Glomerular visceral epithelial cell (primary cell): ENCODE measurements around the gene THEMIS2.

Experiments
- DNase-seq: peaks from one replicate; pipeline ENCODE4 v3.0.0-alpha.2; 2016; ENCODE audit errors: extremely low spot score

Gene THEMIS2

GRCh38 chr1:27885621-27886352, 13.4 kb downstream of the THEMIS2 start:
- no peak for DNase-seq

- no peak for DNase-seq
Observed at GRCh38 chr1:27886353-27886679, 14.0 kb downstream of the THEMIS2 start.

- no peak for DNase-seq
Observed at GRCh38 chr1:27886744-27887143, 14.4 kb downstream of the THEMIS2 start.

GRCh38 chr1:27887215-27888021, 15.1 kb downstream of the THEMIS2 start:
- DNase-seq = no peak

GRCh38 chr1:27889506-27889905, 17.2 kb downstream of the THEMIS2 start:
- no peak for DNase-seq

- no peak for DNase-seq
Observed at GRCh38 chr1:27891196-27891889, 19.0 kb downstream of the THEMIS2 start.

- DNase-seq = no peak
Observed at GRCh38 chr1:27894521-27894920, 22.2 kb downstream of the THEMIS2 start.

GRCh38 chr1:27906759-27907158, 34.4 kb downstream of the THEMIS2 start:
- no peak for DNase-seq

- DNase-seq = no peak
Observed at GRCh38 chr1:27912429-27912828, 40.1 kb downstream of the THEMIS2 start.

- DNase-seq = no peak
Observed at GRCh38 chr1:27915082-27915575, 42.8 kb downstream of the THEMIS2 start.

- DNase-seq = no peak
Observed at GRCh38 chr1:27922272-27922671, 49.9 kb downstream of the THEMIS2 start.

GRCh38 chr1:27928216-27928954, 56.0 kb downstream of the THEMIS2 start:
- DNase-seq = no peak

- DNase-seq = no peak
Observed at GRCh38 chr1:27931184-27931583, 58.8 kb downstream of the THEMIS2 start.

- DNase-seq = no peak
Observed at GRCh38 chr1:27931759-27932158, 59.4 kb downstream of the THEMIS2 start.

- peak; percentile 77 for DNase-seq
Observed at GRCh38 chr1:27934818-27935549, 62.6 kb downstream of the THEMIS2 start, which contains the start of gene SMPDL3B. Gene SMPDL3B (plus strand): TSS chr1:27935000. CDS start chr1:27935184, 184 bp downstream.

- DNase-seq = no peak
Observed at GRCh38 chr1:27935721-27936120, 63.4 kb downstream of the THEMIS2 start.
